IPS-15b (cell line): Measurements from ENCODE around the gene BCL11A.

Experiments
- H3K27me3 ChIP-seq: one replicate; pipeline ENCODE4 v1.6.1; 2013; ENCODE audit warnings: low read length; ENCODE audit not compliant: control insufficient read depth, insufficient read depth
- H3K36me3 ChIP-seq: one replicate; pipeline ENCODE4 v1.6.1; 2013; ENCODE audit warnings: low read length; ENCODE audit not compliant: control insufficient read depth, insufficient read depth
- H3K4me1 ChIP-seq: one replicate; pipeline ENCODE4 v1.6.1; 2013; ENCODE audit warnings: mild to moderate bottlenecking, low read length; ENCODE audit not compliant: control insufficient read depth, insufficient read depth
- H3K4me3 ChIP-seq: one replicate; pipeline ENCODE4 v1.5.1; 2013; ENCODE audit warnings: low read depth, low read length
- H3K9ac ChIP-seq: one replicate; pipeline ENCODE4 v1.6.1; 2013; ENCODE audit warnings: low read depth, mild to moderate bottlenecking, low read length
- H3K9me3 ChIP-seq: one replicate; pipeline ENCODE4 v1.6.1; 2013; ENCODE audit warnings: mild to moderate bottlenecking, low read length; ENCODE audit not compliant: control insufficient read depth, insufficient read depth

Gene BCL11A

GRCh38 chr2:60540074-60540473 lies 13.4 kb downstream of the BCL11A start:
- H3K9ac ChIP-seq: no peak overlapping the region
- H3K4me1 ChIP-seq: peaks cover 53% of the 10 kb centered on the region
- H3K4me3 ChIP-seq: no peak overlapping the region
- peaks cover 3% of the 10 kb centered on the region for H3K36me3 ChIP-seq
- no peaks in the 10 kb centered on the region for H3K9me3 ChIP-seq
- no peaks in the 10 kb centered on the region for H3K27me3 ChIP-seq

GRCh38 chr2:60539140-60539539 lies 14.3 kb downstream of the BCL11A start:
- H3K9ac ChIP-seq: no peak overlapping the region
- H3K27me3 ChIP-seq: no peaks in the 10 kb centered on the region
- H3K36me3 ChIP-seq: no peaks in the 10 kb centered on the region
- peaks cover 57% of the 10 kb centered on the region for H3K4me1 ChIP-seq
- no peak overlapping the region for H3K4me3 ChIP-seq
- H3K9me3 ChIP-seq: no peaks in the 10 kb centered on the region

GRCh38 chr2:60538101-60538500 lies 15.4 kb downstream of the BCL11A start:
- no peaks in the 10 kb centered on the region for H3K9me3 ChIP-seq
- H3K27me3 ChIP-seq: no peaks in the 10 kb centered on the region
- H3K4me1 ChIP-seq: peaks cover 60% of the 10 kb centered on the region
- no peak overlapping the region for H3K4me3 ChIP-seq
- H3K9ac ChIP-seq: no peak overlapping the region
- no peaks in the 10 kb centered on the region for H3K36me3 ChIP-seq

GRCh38 chr2:60536746-60537145 lies 16.7 kb downstream of the BCL11A start:
- H3K27me3 ChIP-seq: no peaks in the 10 kb centered on the region
- H3K4me3 ChIP-seq: no peak overlapping the region
- no peak overlapping the region for H3K9ac ChIP-seq
- H3K36me3 ChIP-seq: no peaks in the 10 kb centered on the region
- no peaks in the 10 kb centered on the region for H3K9me3 ChIP-seq
- H3K4me1 ChIP-seq: peaks cover 71% of the 10 kb centered on the region

- Histone ChIP-seq H3K4me3 (no peak overlapping the region), H3K4me1 (peaks cover 79% of the 10 kb centered on the region), H3K27me3 (no peaks in the 10 kb centered on the region), H3K36me3 (no peaks in the 10 kb centered on the region), H3K9me3 (no peaks in the 10 kb centered on the region), H3K9ac (no peak overlapping the region)
Measured at GRCh38 chr2:60535685-60536312, 17.7 kb downstream of the BCL11A start.

GRCh38 chr2:60534892-60535684 lies 18.4 kb downstream of the BCL11A start:
- Histone ChIP-seq H3K4me1 (peaks cover 79% of the 10 kb centered on the region), H3K9ac (no peak overlapping the region), H3K4me3 (no peak overlapping the region), H3K27me3 (no peaks in the 10 kb centered on the region), H3K36me3 (no peaks in the 10 kb centered on the region), H3K9me3 (no peaks in the 10 kb centered on the region)

- no peak overlapping the region for H3K4me3 ChIP-seq
- H3K9ac ChIP-seq: no peak overlapping the region
- H3K9me3 ChIP-seq: no peaks in the 10 kb centered on the region
- H3K4me1 ChIP-seq: peaks cover 80% of the 10 kb centered on the region
- H3K27me3 ChIP-seq: no peaks in the 10 kb centered on the region
- no peaks in the 10 kb centered on the region for H3K36me3 ChIP-seq
Measured at GRCh38 chr2:60534052-60534685, 19.3 kb downstream of the BCL11A start.

- Histone ChIP-seq H3K4me1 (peaks cover 83% of the 10 kb centered on the region), H3K36me3 (no peaks in the 10 kb centered on the region), H3K4me3 (no peak overlapping the region), H3K27me3 (no peaks in the 10 kb centered on the region), H3K9ac (no peak overlapping the region), H3K9me3 (no peaks in the 10 kb centered on the region)
Measured at GRCh38 chr2:60533101-60534051, 20.1 kb downstream of the BCL11A start.

GRCh38 chr2:60532421-60532820 lies 21.0 kb downstream of the BCL11A start:
- no peak overlapping the region for H3K9ac ChIP-seq
- H3K36me3 ChIP-seq: no peaks in the 10 kb centered on the region

GRCh38 chr2:60531701-60532133 lies 21.7 kb downstream of the BCL11A start:
- H3K4me1 ChIP-seq: peaks cover 76% of the 10 kb centered on the region
- no peaks in the 10 kb centered on the region for H3K36me3 ChIP-seq
- H3K27me3 ChIP-seq: no peaks in the 10 kb centered on the region
- no peak overlapping the region for H3K9ac ChIP-seq
- H3K4me3 ChIP-seq: peak overlapping the region; percentile 16
- no peaks in the 10 kb centered on the region for H3K9me3 ChIP-seq

More at GRCh38 chr2:60532421-60532820, 21.0 kb downstream of the BCL11A start:
- H3K27me3 ChIP-seq: no peaks in the 10 kb centered on the region
- peaks cover 79% of the 10 kb centered on the region for H3K4me1 ChIP-seq
- H3K9me3 ChIP-seq: no peaks in the 10 kb centered on the region
- H3K4me3 ChIP-seq: no peak overlapping the region

- no peaks in the 10 kb centered on the region for H3K9me3 ChIP-seq
- H3K27me3 ChIP-seq: no peaks in the 10 kb centered on the region
- H3K36me3 ChIP-seq: no peaks in the 10 kb centered on the region
- no peak overlapping the region for H3K9ac ChIP-seq
- no peak overlapping the region for H3K4me3 ChIP-seq
- H3K4me1 ChIP-seq: peaks cover 67% of the 10 kb centered on the region
Measured at GRCh38 chr2:60530660-60531281, 22.7 kb downstream of the BCL11A start.
